Smooth muscle cell (in vitro differentiated cells): Measurements from ENCODE around the gene SEMA3F. TPM values are rescaled to one million over a fixed set of nuclear protein-coding genes. Genes with fewer than 3 reads are reported as not detected.

ENCODE experiments used
- DNase-seq: peaks from one replicate; lab custom pipeline; 2025; ENCODE audit not compliant: unreplicated experiment; lab: John Stamatoyannopoulos, UW
- H2AFZ ChIP-seq: fragments of 200-600 bp; sonication (generic); 2 replicates; pipeline ENCODE4 v1.6.0; 2016; ENCODE audit warnings: antibody characterized with exemption, low read depth, mild to moderate bottlenecking
- H3F3A ChIP-seq: fragments of 200-600 bp; sonication (generic); 2 replicates; pipeline ENCODE4 v1.6.0; 2017; ENCODE audit warnings: antibody characterized with exemption, low read depth
- H3K27ac ChIP-seq: fragments of 200-600 bp; sonication (generic); 2 replicates; pipeline ENCODE4 v1.5.1; 2016; ENCODE audit warnings: low read depth, mild to moderate bottlenecking
- H3K27me3 ChIP-seq: fragments of 200-600 bp; sonication (generic); 2 replicates; pipeline ENCODE4 v1.6.1; 2016; ENCODE audit warnings: low read depth, mild to moderate bottlenecking
- H3K36me3 ChIP-seq: fragments of 200-600 bp; sonication (generic); 2 replicates; pipeline ENCODE4 v1.5.1; 2016; ENCODE audit warnings: low read depth
- H3K4me1 ChIP-seq: fragments of 200-600 bp; sonication (generic); 2 replicates; pipeline ENCODE4 v1.5.1; 2016; ENCODE audit warnings: low read depth
- H3K4me2 ChIP-seq: fragments of 200-600 bp; sonication (generic); 2 replicates; pipeline ENCODE4 v1.6.0; 2016; ENCODE audit warnings: mild to moderate bottlenecking
- H3K4me3 ChIP-seq: fragments of 200-600 bp; sonication (generic); 2 replicates; pipeline ENCODE4 v1.5.1; 2016; ENCODE audit warnings: mild to moderate bottlenecking
- H3K79me2 ChIP-seq: fragments of 200-600 bp; sonication (generic); 2 replicates; pipeline ENCODE4 v1.6.0; 2016; ENCODE audit warnings: low read depth, mild to moderate bottlenecking
- H3K9ac ChIP-seq: fragments of 200-600 bp; sonication (generic); 2 replicates; pipeline ENCODE4 v1.6.0; 2016; ENCODE audit warnings: low read depth
- H3K9me3 ChIP-seq: fragments of 200-600 bp; sonication (generic); replicated peaks from 2 replicates; pipeline ENCODE4 v1.5.1; 2016; ENCODE audit warnings: low read depth
- H4K20me1 ChIP-seq: fragments of 200-600 bp; sonication (generic); 2 replicates; pipeline ENCODE4 v1.6.0; 2016; ENCODE audit warnings: low read depth
- CTCF ChIP-seq: fragments of 200-600 bp; sonication (generic); IDR thresholded peaks from 2 replicates; pipeline ENCODE4 v1.5.1; 2017; ENCODE audit warnings: borderline replicate concordance, mild to moderate bottlenecking, antibody characterized with exemption; ENCODE audit not compliant: insufficient read depth, poor library complexity, severe bottlenecking
- WGBS: methylation state at CpG from one replicate; pipeline ENCODE4 v1.1.7; 2016; ENCODE audit warnings: low lambda C conversion rate; 5-methylcytosine and 5-hydroxymethylcytosine counted together
- polyA plus RNA-seq: library from polyadenylated mRNA; unstranded; fragments of >200 nt; fragmentation: Nextera tagmentation; extraction: Ambion mirVana; gene quantifications from 2 replicates; pipeline ENCODE4 v1.2.1, GENCODE V29; 2016
- total RNA-seq: library from RNA; depleted of rRNA; stranded (reverse); fragments of >200 nt; gene quantifications from 2 replicates; pipeline ENCODE4 v1.2.3, GENCODE V29; 2014

SEMA3F gene
- total and polyA plus RNA-seq, 2 experiments from 2014 or later = 9.2 to 16.9 TPM

GRCh38 chr3:50221051-50221410 lies 65.9 kb downstream of the SEMA3F start:
- no peaks in the 10 kb centered on the region for H3F3A ChIP-seq
- no peaks in the 10 kb centered on the region for H4K20me1 ChIP-seq
- no peak for DNase-seq
- no peak overlapping the region for H3K4me3 ChIP-seq
- no peak overlapping the region for H2AFZ ChIP-seq
- H3K79me2 ChIP-seq = no peaks in the 10 kb centered on the region
- no peak overlapping the region for H3K27ac ChIP-seq
- WGBS = 91% methylated on average over 4 of the region's 4 CpGs
- H3K4me1 ChIP-seq = no peaks in the 10 kb centered on the region
- TF ChIP-seq CTCF = no peak
- no peak overlapping the region for H3K9ac ChIP-seq
- H3K4me2 ChIP-seq = no peak overlapping the region
- no peaks in the 10 kb centered on the region for H3K36me3 ChIP-seq
- no peaks in the 10 kb centered on the region for H3K9me3 ChIP-seq
- H3K27me3 ChIP-seq = no peaks in the 10 kb centered on the region

- no peaks in the 10 kb centered on the region for H3K36me3 ChIP-seq
- no peak for TF ChIP-seq CTCF
- H3K4me1 ChIP-seq = no peaks in the 10 kb centered on the region
- 72% methylated on average over 12 of the region's 12 CpGs for WGBS
- no peaks in the 10 kb centered on the region for H3K9me3 ChIP-seq
- no peak overlapping the region for H3K27ac ChIP-seq
- H3K4me2 ChIP-seq = no peak overlapping the region
- no peaks in the 10 kb centered on the region for H3F3A ChIP-seq
- H2AFZ ChIP-seq = no peak overlapping the region
- H3K4me3 ChIP-seq = no peak overlapping the region
- H3K27me3 ChIP-seq = no peaks in the 10 kb centered on the region
- H4K20me1 ChIP-seq = no peaks in the 10 kb centered on the region
- no peaks in the 10 kb centered on the region for H3K79me2 ChIP-seq
- H3K9ac ChIP-seq = no peak overlapping the region
- DNase-seq = no peak
These were observed 66.5 kb downstream of the SEMA3F start for GRCh38 chr3:50221411-50222168.

GRCh38 chr3:50222169-50222528 lies 67.0 kb downstream of the SEMA3F start:
- H3K9ac ChIP-seq = no peak overlapping the region
- H3K4me2 ChIP-seq = no peak overlapping the region
- no peaks in the 10 kb centered on the region for H3F3A ChIP-seq
- no peak overlapping the region for H3K4me3 ChIP-seq
- 82% methylated on average over 1 of the region's 1 CpG for WGBS
- H3K9me3 ChIP-seq = no peaks in the 10 kb centered on the region
- no peaks in the 10 kb centered on the region for H3K36me3 ChIP-seq
- H3K79me2 ChIP-seq = no peaks in the 10 kb centered on the region
- DNase-seq = no peak
- H3K27ac ChIP-seq = no peak overlapping the region
- H3K27me3 ChIP-seq = no peaks in the 10 kb centered on the region
- no peak for TF ChIP-seq CTCF
- H3K4me1 ChIP-seq = no peaks in the 10 kb centered on the region
- H2AFZ ChIP-seq = no peak overlapping the region
- no peaks in the 10 kb centered on the region for H4K20me1 ChIP-seq

GRCh38 chr3:50224639-50225038 lies 69.5 kb downstream of the SEMA3F start:
- no peak for TF ChIP-seq CTCF
- Histone ChIP-seq H3K79me2 (no peaks in the 10 kb centered on the region), H3K9ac (no peak overlapping the region), H3K27ac (no peak overlapping the region), H3K27me3 (no peaks in the 10 kb centered on the region), H3K4me1 (peaks cover 10% of the 10 kb centered on the region), H2AFZ (no peak overlapping the region), H3F3A (no peaks in the 10 kb centered on the region), H3K36me3 (no peaks in the 10 kb centered on the region), H3K4me2 (no peak overlapping the region), H3K4me3 (no peak overlapping the region), H4K20me1 (no peaks in the 10 kb centered on the region), H3K9me3 (no peaks in the 10 kb centered on the region)
- DNase-seq = no peak
- 69% methylated on average over 5 of the region's 5 CpGs for WGBS
